ENCODE data around the gene CERK. TPM values are rescaled to one million over a fixed set of nuclear protein-coding genes. Genes with fewer than 3 reads are reported as not detected.
A peak's percentile ranks its signal among the peaks of the same experiment; 100 is the strongest.

Gene CERK
- total RNA-seq, 2 experiments from 2014 or later: 38.4 to 41.8 TPM

GRCh38 chr22:46766611-46767010, 28.6 kb upstream of the CERK start:
- ChIA-PET CTCF (interaction anchor here (1.2 to 4.0 kb wide), 3 partner anchors 9 to 36 kb away, joined by 3 to 26 read pairs (median 13); no protein-coding TSS in a partner anchor), POLR2A (no interaction called here)
- DNase-seq: no peak
- no peak for ATAC-seq
- Mint-ChIP-seq H3K36me3 (ENCODE audit: low read depth) (peaks cover 43% of the 10 kb centered on the region), H3K4me1 (ENCODE audit: low read depth) (peaks cover 69% of the 10 kb centered on the region), H3K27me3 (no peaks in the 10 kb centered on the region), H3K27ac (peak overlapping the region; percentile 28), H3K9me3 (no peaks in the 10 kb centered on the region), H3K4me3 (no peak overlapping the region)
- no peak for TF ChIP-seq CTCF (IDR thresholded peaks at IDR 0.05)
- intact Hi-C loops (cut with micrococcal nuclease): no loop called here

- ATAC-seq: no peak
- Mint-ChIP-seq H3K4me3 (peak overlapping the region; percentile 94), H3K27ac (peak overlapping the region; percentile 81), H3K9me3 (no peaks in the 10 kb centered on the region), H3K36me3 (ENCODE audit: low read depth) (peaks cover 49% of the 10 kb centered on the region), H3K4me1 (ENCODE audit: low read depth) (peaks cover 65% of the 10 kb centered on the region), H3K27me3 (no peaks in the 10 kb centered on the region)
- intact Hi-C loops (cut with micrococcal nuclease): no loop called here
- POLR2A ChIA-PET: interaction anchor here (0.6 kb wide), 1 partner anchor 86 kb away, joined by 3 read pairs; no protein-coding TSS in a partner anchor
- no peak for DNase-seq
- no peak for TF ChIP-seq CTCF (IDR thresholded peaks at IDR 0.05)
- CTCF ChIA-PET: interaction anchor here (1.1 to 11.3 kb wide), 4 partner anchors 8 to 37 kb away, joined by 3 to 191 read pairs (median 4); no protein-coding TSS in a partner anchor
These were observed 26.9 kb upstream of the CERK start for GRCh38 chr22:46764779-46765485.

- ATAC-seq: no peak
- DNase-seq: no peak
- CTCF ChIA-PET: interaction anchor here (1.2 to 11.3 kb wide), 3 partner anchors 9 to 38 kb away, joined by 3 to 191 read pairs (median 5); no protein-coding TSS in a partner anchor
- H3K27ac Mint-ChIP-seq: peak overlapping the region; percentile 81
- intact Hi-C loops (cut with micrococcal nuclease): no loop called here
- TF ChIP-seq CTCF (IDR thresholded peaks at IDR 0.05): no peak
- POLR2A ChIA-PET: interaction anchor here (0.6 to 3.4 kb wide), 3 partner anchors 10 to 716 kb away, joined by 3 to 29 read pairs (median 3); no protein-coding TSS in a partner anchor
- peak overlapping the region; percentile 94 for H3K4me3 Mint-ChIP-seq
- H3K4me1 Mint-ChIP-seq (ENCODE audit: low read depth): peaks cover 58% of the 10 kb centered on the region
- no peaks in the 10 kb centered on the region for H3K9me3 Mint-ChIP-seq
- H3K36me3 Mint-ChIP-seq (ENCODE audit: low read depth): peaks cover 50% of the 10 kb centered on the region
- H3K27me3 Mint-ChIP-seq: no peaks in the 10 kb centered on the region
These were observed 26.2 kb upstream of the CERK start for GRCh38 chr22:46764140-46764680.

GRCh38 chr22:46763051-46763705, 25.1 kb upstream of the CERK start:
- TF ChIP-seq CTCF (IDR thresholded peaks at IDR 0.05): no peak
- Mint-ChIP-seq H3K9me3 (no peaks in the 10 kb centered on the region), H3K4me3 (peak overlapping the region; percentile 94), H3K4me1 (ENCODE audit: low read depth) (peaks cover 57% of the 10 kb centered on the region), H3K27me3 (no peaks in the 10 kb centered on the region), H3K36me3 (ENCODE audit: low read depth) (peaks cover 51% of the 10 kb centered on the region), H3K27ac (peak overlapping the region; percentile 99)
- intact Hi-C loops (cut with micrococcal nuclease): no loop called here
- ATAC-seq (peak; percentile 28), DNase-seq (peak; percentile 59)
- POLR2A ChIA-PET: interaction anchor here (0.5 to 3.4 kb wide), 15 partner anchors 10 to 715 kb away, joined by 3 to 29 read pairs (median 4); partner anchors contain the start of gene CERK
- CTCF ChIA-PET: interaction anchor here (0.7 to 11.3 kb wide), 5 partner anchors 11 to 39 kb away, joined by 3 to 191 read pairs (median 3); no protein-coding TSS in a partner anchor
